Breast epithelium (tissue), 4 donors: ENCODE measurements around the gene PEX26. TPM values are rescaled to one million over a fixed set of nuclear protein-coding genes. Genes with fewer than 3 reads are reported as not detected.

Source experiments
- DNase-seq, 2 donors: peaks; one replicate each; pipeline ENCODE4 v3.0.0-alpha.2; 2019; ENCODE audit warnings: low spot score in 2 of 2
- H3K27ac ChIP-seq, 2 donors: fragments of 200-600 bp; sonication (generic) in 1 of 2; one replicate each; pipeline ENCODE4 v1.5.1; 2016 to 2019; ENCODE audit warnings: mild to moderate bottlenecking in 1 of 2
- H3K27me3 ChIP-seq, 2 donors: fragments of 200-600 bp; sonication (generic) in 1 of 2; one replicate each; pipeline versions ENCODE4 v1.5.1 to v1.6.0; 2017 to 2019; ENCODE audit warnings: control low read depth in 1 of 2, mild to moderate bottlenecking in 1 of 2
- H3K36me3 ChIP-seq: fragments of 200-600 bp; one replicate; pipeline ENCODE4 v1.5.1; 2019
- H3K4me1 ChIP-seq, 2 donors: fragments of 200-600 bp; sonication (generic); one replicate each; pipeline ENCODE4 v1.5.1; 2016 to 2019; ENCODE audit warnings: control low read depth in 1 of 2
- H3K4me3 ChIP-seq, 3 donors: fragments of 200-600 bp; sonication (generic); 1 replicate in 2 of 3; 2 replicates in 1 of 3; pipeline ENCODE4 v1.5.1; 2016 to 2019; ENCODE audit warnings: mild to moderate bottlenecking in 3 of 3, moderate library complexity in 2 of 3
- H3K9me3 ChIP-seq, 2 donors: fragments of 200-600 bp; sonication (generic) in 1 of 2; one replicate each; pipeline ENCODE4 v1.5.1; 2016 to 2019; ENCODE audit warnings: control low read depth in 1 of 2
- POLR2A ChIP-seq: fragments of 450-650 bp; IDR thresholded peaks from one replicate; pipeline ENCODE4 v1.6.1; 2016; ENCODE audit warnings: antibody characterized with exemption, mild to moderate bottlenecking, moderate library complexity
- POLR2AphosphoS5 ChIP-seq, 3 donors: sonication (generic); formaldehyde crosslinking; IDR thresholded peaks; one replicate each; pipeline ENCODE4 v1.6.1; 2017; ENCODE audit warnings: antibody characterized with exemption in 3 of 3
- intact Hi-C: fragments of 100-400 bp; cut with DNase I; formaldehyde crosslinking; loops from one replicate; pipeline ENCODE4 v1.15.1; 2023; ENCODE audit warnings: low total_unique reads
- total RNA-seq, 3 donors: library from RNA; depleted of rRNA; stranded (reverse); fragments of >200 nt; gene quantifications; one replicate each; pipeline ENCODE4 v1.1.0, GENCODE V29; 2016
- TF ChIP-seq, protein P1 (sequence below), 3 donors: fragments of 450-650 bp; IDR thresholded peaks; one replicate each; pipeline ENCODE4 v1.5.1; 2016 to 2017; ENCODE audit warnings: antibody characterized with exemption in 3 of 3, mild to moderate bottlenecking in 3 of 3, moderate library complexity in 3 of 3

The PEX26 gene
- total RNA-seq, 3 donors from 2014 or later, result 18.7 to 22.2 (median 19.2) TPM

DNA sequence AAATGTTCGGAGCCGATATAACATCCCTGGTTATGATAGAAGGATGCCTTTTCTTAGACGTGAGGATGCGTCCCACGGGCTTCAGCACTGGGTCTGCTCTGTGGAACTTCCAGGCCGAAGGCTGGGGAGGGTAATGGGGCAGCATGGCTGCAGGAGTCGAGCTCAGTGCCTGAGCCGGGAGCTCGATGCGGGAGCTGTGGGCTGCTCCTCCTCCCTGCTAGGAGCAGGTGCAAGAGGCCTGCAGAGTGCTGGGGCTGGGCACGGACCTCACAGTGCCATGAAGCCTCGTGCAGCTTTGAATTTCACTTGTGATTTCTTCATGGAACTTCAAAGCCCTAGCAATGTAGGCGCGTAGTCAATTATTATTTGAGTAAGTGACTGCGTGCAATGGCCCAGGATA lies 38.8 kb downstream of the PEX26 start:
- intact Hi-C loops, result no loop called here
- Histone ChIP-seq H3K27ac (no peak overlapping the region), H3K4me1 (no peaks in the 10 kb centered on the region), H3K4me3 (no peak overlapping the region), H3K27me3 (no peaks in the 10 kb centered on the region), H3K36me3 (no peaks in the 10 kb centered on the region), H3K9me3 (no peaks in the 10 kb centered on the region)
- no peak for DNase-seq
- TF ChIP-seq POLR2A (no peak), POLR2AphosphoS5 (IDR thresholded peaks at IDR 0.05) (no peak)
- TF ChIP-seq, protein P1, sequence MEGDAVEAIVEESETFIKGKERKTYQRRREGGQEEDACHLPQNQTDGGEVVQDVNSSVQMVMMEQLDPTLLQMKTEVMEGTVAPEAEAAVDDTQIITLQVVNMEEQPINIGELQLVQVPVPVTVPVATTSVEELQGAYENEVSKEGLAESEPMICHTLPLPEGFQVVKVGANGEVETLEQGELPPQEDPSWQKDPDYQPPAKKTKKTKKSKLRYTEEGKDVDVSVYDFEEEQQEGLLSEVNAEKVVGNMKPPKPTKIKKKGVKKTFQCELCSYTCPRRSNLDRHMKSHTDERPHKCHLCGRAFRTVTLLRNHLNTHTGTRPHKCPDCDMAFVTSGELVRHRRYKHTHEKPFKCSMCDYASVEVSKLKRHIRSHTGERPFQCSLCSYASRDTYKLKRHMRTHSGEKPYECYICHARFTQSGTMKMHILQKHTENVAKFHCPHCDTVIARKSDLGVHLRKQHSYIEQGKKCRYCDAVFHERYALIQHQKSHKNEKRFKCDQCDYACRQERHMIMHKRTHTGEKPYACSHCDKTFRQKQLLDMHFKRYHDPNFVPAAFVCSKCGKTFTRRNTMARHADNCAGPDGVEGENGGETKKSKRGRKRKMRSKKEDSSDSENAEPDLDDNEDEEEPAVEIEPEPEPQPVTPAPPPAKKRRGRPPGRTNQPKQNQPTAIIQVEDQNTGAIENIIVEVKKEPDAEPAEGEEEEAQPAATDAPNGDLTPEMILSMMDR (IDR thresholded peaks at IDR 0.05), result no peak

DNA sequence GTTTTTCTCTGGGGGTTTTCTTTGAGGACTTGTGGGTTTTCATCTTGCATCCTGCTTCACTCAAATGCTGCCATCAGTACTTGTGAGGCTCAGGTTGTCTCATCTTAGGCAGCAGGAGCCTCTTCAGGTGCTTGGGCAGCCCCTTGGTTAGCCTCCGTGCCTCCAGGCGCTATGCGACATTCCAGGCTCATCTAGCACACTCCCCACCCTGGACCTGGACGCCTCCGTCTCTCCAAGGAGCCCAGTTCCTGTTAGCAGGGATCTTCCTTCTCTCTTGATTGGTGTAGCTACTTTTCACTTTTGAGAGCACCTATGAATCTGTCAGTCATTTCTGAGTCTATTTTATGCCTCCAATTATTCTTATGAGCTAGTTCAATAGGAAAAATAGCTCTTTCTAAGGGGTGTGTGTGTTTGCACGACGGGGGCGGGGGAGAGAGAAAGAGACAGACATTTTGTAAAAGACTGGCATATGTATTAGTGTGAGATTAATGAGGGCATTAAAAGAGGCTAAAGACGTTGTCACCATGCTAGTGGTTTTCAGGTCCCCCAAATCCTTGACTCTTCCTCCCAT lies 40.6 kb downstream of the PEX26 start:
- intact Hi-C loops, result no loop called here

DNA sequence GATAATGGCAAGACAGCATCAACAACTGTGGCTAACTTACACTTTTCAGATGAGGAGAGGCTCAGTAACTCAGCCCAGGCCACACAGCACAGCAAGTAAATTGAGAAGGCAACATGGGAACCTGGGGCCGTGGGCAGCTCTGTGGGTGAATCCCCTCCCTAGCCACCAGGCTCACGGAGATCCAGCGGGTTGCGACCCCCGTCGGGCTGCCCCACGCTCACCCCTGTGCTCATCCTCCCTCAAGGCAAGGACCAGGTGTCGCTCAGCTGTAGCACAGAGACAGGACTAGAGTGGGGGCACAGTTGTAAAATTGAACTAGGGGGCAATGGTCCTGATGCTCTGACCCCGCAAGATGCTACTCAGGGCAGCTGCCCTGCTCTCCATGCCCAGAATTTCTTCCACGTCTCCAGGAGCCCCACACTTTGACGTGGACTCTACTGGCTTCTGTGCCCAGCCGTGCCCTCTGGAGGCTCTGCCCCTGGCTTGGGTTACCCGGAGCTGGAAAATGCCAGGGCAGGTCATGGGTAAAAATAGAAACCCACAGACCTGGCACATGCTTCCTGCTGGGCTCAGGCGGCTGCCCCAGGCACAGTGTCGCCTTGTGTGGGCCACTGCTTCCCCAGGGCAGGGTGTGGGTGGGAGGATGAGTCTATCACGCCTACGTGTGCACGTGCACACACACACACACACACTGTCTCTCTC lies 41.8 kb downstream of the PEX26 start:
- DNase-seq, result no peak
- Histone ChIP-seq H3K27me3 (no peaks in the 10 kb centered on the region), H3K4me3 (no peak overlapping the region), H3K9me3 (no peaks in the 10 kb centered on the region), H3K36me3 (no peaks in the 10 kb centered on the region), H3K27ac (no peak overlapping the region), H3K4me1 (no peaks in the 10 kb centered on the region)
- intact Hi-C loops, result no loop called here
- TF ChIP-seq, protein P1 (IDR thresholded peaks at IDR 0.05), result no peak
- TF ChIP-seq POLR2AphosphoS5 (IDR thresholded peaks at IDR 0.05) (no peak), POLR2A (no peak)

More for the DNA sequence above, 40.6 kb downstream of the PEX26 start:
- H3K36me3 ChIP-seq, result no peaks in the 10 kb centered on the region
- H3K27me3 ChIP-seq, result no peaks in the 10 kb centered on the region
- no peak overlapping the region for H3K4me3 ChIP-seq
- DNase-seq, result no peak
- H3K4me1 ChIP-seq, result no peaks in the 10 kb centered on the region
- no peaks in the 10 kb centered on the region for H3K9me3 ChIP-seq
- H3K27ac ChIP-seq, result no peak overlapping the region
- TF ChIP-seq POLR2AphosphoS5 (IDR thresholded peaks at IDR 0.05), result no peak
- no peak for TF ChIP-seq POLR2A
- TF ChIP-seq, protein P1 (IDR thresholded peaks at IDR 0.05), result no peak

DNA sequence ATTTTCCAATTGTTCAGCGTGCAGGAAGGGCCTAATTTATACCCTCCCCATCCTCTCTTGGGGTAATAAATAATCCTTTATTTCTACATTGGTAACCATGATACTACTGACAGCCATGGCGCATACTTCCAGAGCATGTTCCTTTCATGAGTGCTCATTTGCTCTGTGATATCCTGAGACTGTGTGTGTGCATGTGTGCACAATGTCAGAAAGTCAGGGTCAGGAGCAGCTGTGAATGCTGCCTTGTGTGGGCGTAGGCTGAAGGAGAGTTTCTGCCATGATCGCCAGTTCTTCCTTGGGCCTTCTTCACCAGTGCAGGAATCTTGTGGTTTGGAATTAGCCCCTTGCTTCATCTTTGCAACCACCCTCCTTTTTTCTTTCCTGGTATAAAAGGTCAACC lies 43.1 kb downstream of the PEX26 start:
- Histone ChIP-seq H3K4me3 (no peak overlapping the region), H3K27me3 (no peaks in the 10 kb centered on the region), H3K9me3 (no peaks in the 10 kb centered on the region), H3K4me1 (no peaks in the 10 kb centered on the region), H3K27ac (no peak overlapping the region), H3K36me3 (no peaks in the 10 kb centered on the region)
- DNase-seq, result no peak
- TF ChIP-seq POLR2AphosphoS5 (IDR thresholded peaks at IDR 0.05) (no peak), POLR2A (no peak)
- TF ChIP-seq, protein P1 (IDR thresholded peaks at IDR 0.05), result no peak
- intact Hi-C loops, result no loop called here

DNA sequence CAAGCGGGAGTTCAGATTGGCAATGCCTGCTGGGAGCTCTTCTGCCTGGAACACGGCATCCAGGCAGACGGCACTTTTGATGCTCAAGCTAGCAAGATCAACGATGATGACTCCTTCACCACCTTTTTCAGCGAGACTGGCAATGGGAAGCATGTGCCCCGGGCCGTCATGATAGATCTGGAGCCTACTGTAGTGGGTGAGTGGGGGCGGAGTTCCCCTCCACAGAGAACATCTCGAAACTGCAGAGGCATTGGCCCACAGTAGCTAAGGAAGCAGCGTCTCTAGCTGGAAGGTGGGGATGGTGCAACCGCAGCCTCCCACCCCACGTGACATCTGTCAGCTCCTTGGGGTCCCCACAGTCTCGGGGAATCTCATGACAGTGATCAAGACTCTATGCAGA lies 43.7 kb downstream of the PEX26 start:
- H3K36me3 ChIP-seq, result no peaks in the 10 kb centered on the region
- H3K27ac ChIP-seq, result no peak overlapping the region
- TF ChIP-seq POLR2AphosphoS5 (IDR thresholded peaks at IDR 0.05) (no peak), POLR2A (no peak)
- TF ChIP-seq, protein P1 (IDR thresholded peaks at IDR 0.05), result no peak
- DNase-seq, result no peak
- no peaks in the 10 kb centered on the region for H3K9me3 ChIP-seq
- H3K27me3 ChIP-seq, result no peaks in the 10 kb centered on the region
- H3K4me3 ChIP-seq, result no peak overlapping the region
- no peaks in the 10 kb centered on the region for H3K4me1 ChIP-seq
- intact Hi-C loops, result no loop called here
